GM12878 (cell line): ENCODE data around the gene CCDC51. TPM values are rescaled to one million over a fixed set of nuclear protein-coding genes. Genes with fewer than 3 reads are reported as not detected.

ENCODE experiments used
- ATAC-seq: fragments of 200-7000 bp; cut with Tn5 transposase; 3 replicates; pipeline ENCODE4 v1.9.1; 2020; ENCODE audit warnings: mild to moderate bottlenecking, moderate library complexity
- BruUV-seq: library from RNA; stranded (reverse); fragments of 400-500 nt; replicated peaks from 2 replicates; lab custom pipeline; 2021; lab: Mats Ljungman, UMichigan
- CTCF ChIA-PET: fragments of 300-600 bp; sonication (Branson Sonifier 250); formaldehyde crosslinking; extraction: SDS; loops from one replicate; lab custom pipeline; 2021; ENCODE audit warnings: inconsistent platforms; lab: Yijun Ruan, JAX
- POLR2A ChIA-PET: fragments of 350-600 bp; formaldehyde crosslinking; extraction: SDS; loops from one replicate; lab custom pipeline; 2021; ENCODE audit warnings: inconsistent platforms; lab: Charles Lee
- RAD21 ChIA-PET: fragments of 300-600 bp; sonication (Branson Sonifier 250); formaldehyde crosslinking; loops from one replicate; lab custom pipeline; 2023; ENCODE audit warnings: antibody characterized with exemption; ENCODE audit not compliant: unreplicated experiment; lab: Charles Lee
- SMC1A ChIA-PET: fragments of 300-600 bp; sonication (Branson Sonifier 250); formaldehyde crosslinking; loops from one replicate; lab custom pipeline; 2023; ENCODE audit not compliant: unreplicated experiment, uncharacterized antibody; lab: Charles Lee
- DNase-seq: peaks from one replicate; pipeline ENCODE4 v3.0.0-alpha.2; 2011; ENCODE audit warnings: low read depth, low spot score
- FAIRE-seq: peaks from 3 replicates; lab custom pipeline; 2011; peaks lifted over from hg19 to GRCh38; lab: Jason Lieb, UNC
- H2AFZ ChIP-seq: 2 replicates; pipeline ENCODE4 v1.6.0; 2011; ENCODE audit warnings: low read depth, low read length, control low read depth; ENCODE audit not compliant: control insufficient read depth
- H3K27ac ChIP-seq: 2 replicates; pipeline ENCODE4 v1.5.1; 2011; ENCODE audit warnings: control low read depth; ENCODE audit not compliant: control insufficient read depth, insufficient read depth
- H3K27me3 ChIP-seq, 2 experiments: replicated peaks in 1 of 2; 2 replicates each; pipeline versions ENCODE4 v1.6.0 to v1.6.1; 2011; ENCODE audit warnings: low read length in 1 of 2; ENCODE audit not compliant: control insufficient read depth in 2 of 2, insufficient read depth in 2 of 2
- H3K36me3 ChIP-seq, 2 experiments: 2 replicates each; pipeline ENCODE4 v1.5.1; 2011; ENCODE audit warnings: low read length in 1 of 2; ENCODE audit not compliant: control insufficient read depth in 2 of 2, insufficient read depth in 2 of 2
- H3K4me1 ChIP-seq: 2 replicates; pipeline ENCODE4 v1.6.1; 2011; ENCODE audit warnings: mild to moderate bottlenecking, low read length, moderate library complexity, mixed read lengths; ENCODE audit not compliant: control insufficient read depth, insufficient read depth
- H3K4me2 ChIP-seq: 2 replicates; pipeline ENCODE4 v1.6.0; 2011; ENCODE audit warnings: control low read depth; ENCODE audit not compliant: control insufficient read depth, insufficient read depth
- H3K4me3 ChIP-seq: fragments of 200-600 bp; sonication (generic); 2 replicates; pipeline ENCODE4 v1.5.1; 2016
- H3K79me2 ChIP-seq: 2 replicates; pipeline ENCODE4 v1.6.0; 2011; ENCODE audit warnings: low read length; ENCODE audit not compliant: control insufficient read depth, insufficient read depth
- H3K9ac ChIP-seq: 2 replicates; pipeline ENCODE4 v1.8.0; 2011; ENCODE audit warnings: low read length, control low read depth, mixed read lengths; ENCODE audit not compliant: control insufficient read depth, insufficient read depth
- H3K9me3 ChIP-seq: replicated peaks from 3 replicates; pipeline ENCODE4 v1.5.1; 2011; ENCODE audit warnings: mild to moderate bottlenecking, low read length; ENCODE audit not compliant: control insufficient read depth, insufficient read depth
- H4K20me1 ChIP-seq: 2 replicates; pipeline ENCODE4 v1.6.0; 2011; ENCODE audit not compliant: control insufficient read depth, insufficient read depth
- CREB1 ChIP-seq: IDR thresholded peaks from 2 replicates; pipeline ENCODE4 v1.6.1; 2012; ENCODE audit warnings: low read depth, mild to moderate bottlenecking, inconsistent platforms
- EGR1 ChIP-seq, 2 experiments: IDR thresholded peaks; 1 replicate in 1 of 2; 2 replicates in 1 of 2; pipeline ENCODE4 v1.6.1; 2011 to 2012; ENCODE audit warnings: low read depth in 2 of 2, low read length in 2 of 2, borderline replicate concordance in 1 of 2, mild to moderate bottlenecking in 1 of 2, moderate library complexity in 1 of 2
- ETV6 ChIP-seq, 2 experiments: fragments of 450-650 bp in 1 of 2; IDR thresholded peaks in 1 of 2; conservative IDR thresholded peaks in 1 of 2; 2 replicates each; pipeline ENCODE4 v1.6.1; 2014; ENCODE audit warnings: antibody characterized with exemption in 1 of 2, borderline replicate concordance in 1 of 2, low read depth in 1 of 2, mild to moderate bottlenecking in 1 of 2, moderate library complexity in 1 of 2
- HDAC2 ChIP-seq: fragments of 200-600 bp; sonication (generic); IDR thresholded peaks from 2 replicates; pipeline ENCODE4 v1.6.1; 2017
- JUND ChIP-seq: IDR thresholded peaks from 2 replicates; pipeline ENCODE4 v1.6.1; 2012; ENCODE audit warnings: low read depth, mild to moderate bottlenecking, low read length, improper control_type of control experiment, moderate library complexity
- MYB ChIP-seq: fragments of 150-350 bp; IDR thresholded peaks from 2 replicates; pipeline ENCODE4 v1.6.1; 2014; ENCODE audit warnings: mild to moderate bottlenecking, low read depth, low read length, borderline replicate concordance
- RFX5 ChIP-seq: IDR thresholded peaks from 2 replicates; pipeline ENCODE4 v1.6.1; 2011; ENCODE audit warnings: low read depth, low read length, improper control_type of control experiment
- SRF ChIP-seq, 2 experiments: IDR thresholded peaks; 2 replicates each; pipeline ENCODE4 v1.6.1; 2011; ENCODE audit warnings: low read depth in 2 of 2, low read length in 2 of 2, mild to moderate bottlenecking in 1 of 2, moderate library complexity in 1 of 2
- SUPT20H ChIP-seq: IDR thresholded peaks from 2 replicates; pipeline ENCODE4 v1.6.1; 2011; ENCODE audit warnings: low read depth, mild to moderate bottlenecking, low read length, moderate library complexity, borderline replicate concordance; ENCODE audit not compliant: control insufficient read depth
- WGBS: methylation state at CpG from one replicate; pipeline ENCODE4 v1.1.6; 2016; ENCODE audit warnings: low lambda C conversion rate; ENCODE audit not compliant: insufficient replicate concordance, insufficient coverage; ENCODE audit errors: missing lambda C conversion rate; 5-methylcytosine and 5-hydroxymethylcytosine counted together
- in situ Hi-C: fragments of 300-500 bp; cut with MboI; formaldehyde crosslinking; loops from 9 replicates; pipeline ENCODE4 v1.14.3; 2018; ENCODE audit warnings: mixed read lengths
- intact Hi-C: fragments of 100-400 bp; cut with micrococcal nuclease; formaldehyde crosslinking; loops from one replicate; pipeline ENCODE4 v1.14.2; 2022; ENCODE audit not compliant: unreplicated experiment
- polyA plus RNA-seq, 11 experiments: library from polyadenylated mRNA; depleted of rRNA in 4 of 11; unstranded in 6 of 11; stranded (reverse) in 5 of 11; fragments of >200 nt; fragmentation: Nextera tagmentation in 4 of 11; fragmentation: Illumina TruSeq in 1 of 11; extraction: Ambion mirVana in 4 of 11; extraction: Trizol in 1 of 11; gene quantifications; 1 replicate in 1 of 11; 2 replicates in 10 of 11; pipeline versions ENCODE4 v1.2.1 to v1.2.3, GENCODE V29; 2011 to 2016; ENCODE audit warnings: inconsistent platforms in 2 of 11, missing spikeins in 2 of 11, low read depth in 1 of 11
- total RNA-seq, 4 experiments: library from RNA; depleted of rRNA in 3 of 4; stranded (reverse); fragments of >200 nt in 3 of 4; fragmentation: Illumina TruSeq in 1 of 4; extraction: Trizol in 1 of 4; gene quantifications; 2 replicates each; pipeline versions ENCODE4 v1.2.1 to v1.2.3, GENCODE V29; 2013 to 2021
- TF ChIP-seq, protein P1 (sequence below): fragments of 450-650 bp; IDR thresholded peaks from 2 replicates; pipeline ENCODE4 v1.6.1; 2016; ENCODE audit warnings: mild to moderate bottlenecking
- TF ChIP-seq, protein P2 (sequence below): IDR thresholded peaks from 2 replicates; pipeline ENCODE4 v1.6.1; 2011; ENCODE audit warnings: borderline replicate concordance, low read depth, mild to moderate bottlenecking, moderate library complexity, mixed read lengths, low read length; ENCODE audit not compliant: insufficient read depth; ENCODE audit errors: extremely low read length
- TF ChIP-seq, protein P3 (sequence below): fragments of 450-650 bp; formaldehyde crosslinking; IDR thresholded peaks from 2 replicates; pipeline ENCODE4 v1.4.0; 2022; ENCODE audit warnings: mild to moderate bottlenecking, moderate library complexity

CCDC51 gene
- total and polyA plus RNA-seq, 10 of the 15 experiments (the other 5 are each of a cell fraction or from before 2014, with no cell fraction given) = 10.6 to 54.9 (median 28.5) TPM

DNA sequence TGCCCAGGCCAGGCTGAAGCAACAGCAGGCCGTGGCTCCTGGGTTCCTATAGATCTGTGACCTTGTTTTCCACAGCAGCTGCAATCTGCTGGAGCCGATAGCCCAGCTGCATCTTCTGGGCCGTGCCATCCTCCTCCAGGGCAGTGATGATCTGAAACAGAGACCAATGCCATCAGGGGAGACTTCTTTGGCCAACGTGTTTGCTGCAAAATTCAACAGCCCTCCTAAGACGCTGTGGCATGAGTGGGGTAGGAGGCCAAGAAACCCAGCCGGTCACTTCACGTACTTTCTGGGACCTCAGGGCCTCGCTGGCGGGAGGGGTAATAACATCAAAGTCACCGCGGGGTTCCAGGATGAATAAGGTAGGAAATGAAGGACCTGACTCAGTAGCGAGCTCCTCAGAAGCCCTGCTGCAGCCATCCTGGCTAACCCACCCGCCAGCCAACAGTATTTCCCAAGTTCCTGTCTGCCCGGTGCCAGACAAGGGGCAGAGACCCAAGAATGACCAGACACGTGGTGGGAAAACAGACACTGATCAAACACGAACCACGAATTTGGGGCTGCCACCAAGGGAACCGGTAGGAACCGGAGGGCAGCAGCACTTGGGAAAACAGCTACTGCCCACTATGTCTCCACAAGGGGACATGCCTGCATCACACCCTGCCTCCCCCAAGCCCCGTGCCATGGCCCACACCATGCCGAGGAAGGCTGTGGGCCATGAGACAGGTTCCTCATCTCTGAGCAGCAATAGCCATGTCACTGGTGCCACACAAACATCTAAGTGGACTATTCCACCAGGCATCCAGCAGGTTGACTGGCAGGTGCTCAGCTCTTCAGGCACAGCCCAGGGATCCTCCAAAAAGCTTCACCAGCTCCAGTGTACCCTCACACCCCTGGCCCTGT, 35.2 kb downstream of the CCDC51 start:
- Histone ChIP-seq H3K36me3 (no peaks in the 10 kb centered on the region), H4K20me1 (no peaks in the 10 kb centered on the region), H3K27ac (no peak overlapping the region), H3K27me3 (no peaks in the 10 kb centered on the region), H2AFZ (no peak overlapping the region), H3K9me3 (no peaks in the 10 kb centered on the region), H3K4me2 (no peak overlapping the region), H3K79me2 (no peaks in the 10 kb centered on the region), H3K4me3 (no peak overlapping the region), H3K9ac (no peak overlapping the region), H3K4me1 (no peaks in the 10 kb centered on the region)
- ATAC-seq (no peak), DNase-seq (no peak), FAIRE-seq (no peak)
- RAD21 ChIA-PET = interaction anchor here (0.7 to 2.3 kb wide), 2 partner anchors 31 to 35 kb away, joined by 3 to 13 read pairs; partner anchors contain the start of genes CCDC51 and TMA7
- TF ChIP-seq, protein P1, sequence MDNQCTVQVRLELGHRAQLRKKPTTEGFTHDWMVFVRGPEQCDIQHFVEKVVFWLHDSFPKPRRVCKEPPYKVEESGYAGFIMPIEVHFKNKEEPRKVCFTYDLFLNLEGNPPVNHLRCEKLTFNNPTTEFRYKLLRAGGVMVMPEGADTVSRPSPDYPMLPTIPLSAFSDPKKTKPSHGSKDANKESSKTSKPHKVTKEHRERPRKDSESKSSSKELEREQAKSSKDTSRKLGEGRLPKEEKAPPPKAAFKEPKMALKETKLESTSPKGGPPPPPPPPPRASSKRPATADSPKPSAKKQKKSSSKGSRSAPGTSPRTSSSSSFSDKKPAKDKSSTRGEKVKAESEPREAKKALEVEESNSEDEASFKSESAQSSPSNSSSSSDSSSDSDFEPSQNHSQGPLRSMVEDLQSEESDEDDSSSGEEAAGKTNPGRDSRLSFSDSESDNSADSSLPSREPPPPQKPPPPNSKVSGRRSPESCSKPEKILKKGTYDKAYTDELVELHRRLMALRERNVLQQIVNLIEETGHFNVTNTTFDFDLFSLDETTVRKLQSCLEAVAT = no peak
- TF ChIP-seq CREB1 (no peak), SRF (IDR thresholded peaks at IDR 0.05; ENCODE audit: low read depth in 2 of 2, low read length in 2 of 2) (no peak), JUND (no peak), SUPT20H (no peak), ETV6 (conservative IDR thresholded peaks at IDR 0.05 in 1 of 2, IDR thresholded peaks at IDR 0.05 in 1 of 2; ENCODE audit: borderline replicate concordance in 1 of 2, low read depth in 1 of 2) (no peak), HDAC2 (no peak), RFX5 (no peak), MYB (no peak), EGR1 (IDR thresholded peaks at IDR 0.05; ENCODE audit: borderline replicate concordance in 1 of 2, low read depth in 2 of 2, low read length in 2 of 2) (no peak)
- TF ChIP-seq, protein P2, sequence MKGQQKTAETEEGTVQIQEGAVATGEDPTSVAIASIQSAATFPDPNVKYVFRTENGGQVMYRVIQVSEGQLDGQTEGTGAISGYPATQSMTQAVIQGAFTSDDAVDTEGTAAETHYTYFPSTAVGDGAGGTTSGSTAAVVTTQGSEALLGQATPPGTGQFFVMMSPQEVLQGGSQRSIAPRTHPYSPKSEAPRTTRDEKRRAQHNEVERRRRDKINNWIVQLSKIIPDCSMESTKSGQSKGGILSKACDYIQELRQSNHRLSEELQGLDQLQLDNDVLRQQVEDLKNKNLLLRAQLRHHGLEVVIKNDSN = no peak
- TF ChIP-seq, protein P3, sequence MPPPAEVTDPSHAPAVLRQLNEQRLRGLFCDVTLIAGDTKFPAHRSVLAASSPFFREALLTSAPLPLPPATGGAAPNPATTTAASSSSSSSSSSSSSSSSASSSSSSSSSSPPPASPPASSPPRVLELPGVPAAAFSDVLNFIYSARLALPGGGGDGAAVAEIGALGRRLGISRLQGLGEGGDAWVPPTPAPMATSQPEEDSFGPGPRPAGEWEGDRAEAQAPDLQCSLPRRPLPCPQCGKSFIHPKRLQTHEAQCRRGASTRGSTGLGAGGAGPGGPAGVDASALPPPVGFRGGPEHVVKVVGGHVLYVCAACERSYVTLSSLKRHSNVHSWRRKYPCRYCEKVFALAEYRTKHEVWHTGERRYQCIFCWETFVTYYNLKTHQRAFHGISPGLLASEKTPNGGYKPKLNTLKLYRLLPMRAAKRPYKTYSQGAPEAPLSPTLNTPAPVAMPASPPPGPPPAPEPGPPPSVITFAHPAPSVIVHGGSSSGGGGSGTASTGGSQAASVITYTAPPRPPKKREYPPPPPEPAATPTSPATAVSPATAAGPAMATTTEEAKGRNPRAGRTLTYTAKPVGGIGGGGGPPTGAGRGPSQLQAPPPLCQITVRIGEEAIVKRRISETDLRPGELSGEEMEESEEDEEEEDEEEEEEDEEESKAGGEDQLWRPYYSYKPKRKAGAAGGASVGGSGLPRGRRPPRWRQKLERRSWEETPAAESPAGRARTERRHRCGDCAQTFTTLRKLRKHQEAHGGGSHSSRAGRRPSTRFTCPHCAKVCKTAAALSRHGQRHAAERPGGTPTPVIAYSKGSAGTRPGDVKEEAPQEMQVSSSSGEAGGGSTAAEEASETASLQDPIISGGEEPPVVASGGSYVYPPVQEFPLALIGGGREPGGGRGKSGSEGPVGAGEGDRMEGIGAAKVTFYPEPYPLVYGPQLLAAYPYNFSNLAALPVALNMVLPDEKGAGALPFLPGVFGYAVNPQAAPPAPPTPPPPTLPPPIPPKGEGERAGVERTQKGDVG (CRISPR knock-in tag) = no peak
- SMC1A ChIA-PET = interaction anchor here (8.0 kb wide), 1 partner anchor 31 kb away, joined by 287 read pairs; the partner anchor contains the start of genes CCDC51 and TMA7
- CTCF ChIA-PET = interaction anchor here (1.1 to 22.0 kb wide), 3 partner anchors 32 to 231 kb away, joined by 3 to 757 read pairs (median 3); partner anchors contain the start of genes CCDC51, SLC26A6 and TMA7
- POLR2A ChIA-PET = no interaction called here
- no TSS peak for BruUV-seq
- WGBS = 38% methylated on average over 21 of the region's 21 CpGs
- in situ Hi-C loops (loop anchor here (5.0 kb wide), 1 partner anchor 33 kb away; no protein-coding TSS in a partner anchor), intact Hi-C loops (no loop called here)
